Activated CD8-positive, alpha-beta memory T cell treated with anti-CD3 and anti-CD28 coated beads, Interleukin-2, amount 50 U/mL, for 24 hours (primary cell): ENCODE results near the gene KAZALD1.

Experiments
- DNase-seq: peaks from one replicate; pipeline ENCODE4 v3.0.0-alpha.2; 2020; ENCODE audit errors: extremely low read depth

The KAZALD1 gene

DNA sequence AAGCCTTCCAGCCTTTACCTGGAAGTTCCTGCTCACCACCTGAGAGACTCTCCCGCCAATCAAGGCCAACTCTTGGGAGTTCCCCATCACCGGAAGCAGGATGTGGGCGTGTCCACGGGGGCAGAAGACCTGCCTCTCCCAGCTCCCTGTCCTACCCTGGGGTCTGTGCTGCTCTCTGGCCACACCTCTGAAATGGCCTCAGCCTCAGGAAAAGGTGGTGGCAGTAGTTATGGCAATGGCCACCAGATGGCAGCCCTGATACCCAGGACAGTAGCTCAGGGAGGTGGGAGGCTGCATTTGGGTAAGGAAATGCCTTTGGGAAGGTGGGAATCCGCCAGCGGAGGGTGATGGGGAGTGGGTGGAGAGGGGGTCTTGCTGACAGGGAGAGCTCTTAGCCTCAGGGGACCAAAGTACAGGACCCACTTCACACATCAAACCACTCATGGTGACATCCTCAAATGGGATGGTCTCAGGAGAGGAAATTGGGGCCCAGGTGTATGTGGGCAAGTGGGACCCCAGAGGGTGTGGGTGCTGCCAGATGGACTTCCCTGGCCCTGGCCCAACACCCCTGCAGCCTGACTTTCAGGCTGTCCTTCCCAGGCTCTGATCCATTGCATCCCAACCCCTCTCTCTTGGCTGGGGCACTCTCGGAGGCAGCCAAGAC lies 33.9 kb downstream of the KAZALD1 start:
- DNase-seq = peak; percentile 29

DNA sequence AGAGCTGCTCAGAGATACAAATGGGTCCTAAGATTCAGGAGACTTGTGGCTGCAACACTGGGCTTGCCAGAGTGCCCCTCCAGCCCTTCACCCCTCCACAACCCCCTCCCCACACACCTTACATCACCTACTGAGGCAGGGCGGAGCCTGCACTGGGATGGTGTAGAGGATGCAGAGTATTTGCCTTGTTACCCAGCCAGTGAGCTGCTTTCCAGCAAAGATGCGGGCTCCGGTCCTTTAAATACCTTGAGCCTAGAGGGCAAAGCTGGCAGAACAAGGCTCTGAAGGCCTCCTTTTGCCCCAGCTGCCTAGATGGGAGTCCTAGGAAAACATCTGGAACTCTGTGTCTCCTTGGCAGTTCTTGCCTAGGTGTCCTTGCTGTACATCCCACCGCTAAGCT lies 34.6 kb downstream of the KAZALD1 start:
- no peak for DNase-seq

DNA sequence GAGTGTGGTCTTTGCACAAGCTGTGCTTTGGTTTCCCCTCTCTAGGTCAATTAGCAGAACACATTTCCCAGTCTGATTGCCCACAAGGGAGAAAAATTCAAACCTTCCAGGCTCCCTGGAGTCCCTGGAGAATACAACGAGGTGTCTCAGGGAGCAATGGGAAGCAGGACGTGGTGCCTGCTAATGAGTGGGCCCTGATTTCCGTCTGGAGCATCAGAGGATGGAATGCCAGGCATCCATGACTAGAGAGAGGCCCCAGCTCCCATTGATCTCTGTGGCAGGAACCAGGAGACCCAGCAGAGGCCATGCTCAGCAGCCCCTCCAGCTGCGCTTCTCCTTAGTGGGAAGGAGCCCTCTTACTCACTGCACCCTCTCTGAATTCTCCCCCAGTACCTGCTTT lies 36.1 kb downstream of the KAZALD1 start:
- DNase-seq = no peak

DNA sequence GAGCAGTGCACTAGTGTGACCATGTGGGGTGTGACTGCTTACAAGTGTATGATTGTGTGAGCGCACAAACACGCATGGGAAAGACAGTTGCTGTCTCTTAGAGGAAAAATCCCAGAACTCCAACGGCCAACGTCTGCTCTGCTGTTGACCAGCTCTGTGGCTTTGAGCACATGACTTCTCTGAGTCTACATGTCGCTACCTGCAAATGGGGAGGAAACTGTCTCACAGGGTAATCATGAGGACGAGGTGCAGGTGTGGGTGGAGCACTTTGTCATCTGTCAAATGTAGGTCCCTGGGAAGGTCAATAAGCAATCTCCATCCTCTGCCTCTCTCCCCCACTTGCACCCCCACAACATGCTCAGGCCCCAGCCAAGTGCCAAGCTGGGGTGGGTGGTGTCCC lies 38.1 kb downstream of the KAZALD1 start:
- no peak for DNase-seq

GRCh38 chr10:101101372-101101881 lies 39.6 kb downstream of the KAZALD1 start:
- DNase-seq = no peak

DNA sequence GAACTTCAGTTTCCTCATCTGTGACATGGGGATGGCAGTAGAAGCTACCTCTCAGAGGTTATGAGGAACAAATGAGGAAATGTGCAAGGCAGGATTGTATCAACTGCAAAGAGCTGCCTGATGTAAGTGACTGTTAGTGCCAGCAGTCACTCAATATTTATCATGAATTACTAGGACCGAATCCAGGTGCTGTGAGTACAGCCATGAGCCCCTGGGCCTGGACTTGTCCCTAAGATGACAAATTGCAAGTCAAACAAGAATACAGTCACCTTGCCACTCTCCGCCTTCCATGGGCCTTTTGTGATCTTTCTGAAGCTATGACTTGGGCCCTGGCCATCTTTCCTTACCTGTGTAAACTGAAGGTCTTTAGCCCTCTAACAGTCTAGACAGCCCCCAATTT lies 41.6 kb downstream of the KAZALD1 start:
- no peak for DNase-seq

GRCh38 chr10:101106351-101106750 lies 44.6 kb downstream of the KAZALD1 start:
- DNase-seq = no peak

- no peak for DNase-seq
These were observed 46.0 kb downstream of the KAZALD1 start for GRCh38 chr10:101107771-101108170.

- DNase-seq = no peak
These were observed 49.2 kb downstream of the KAZALD1 start for GRCh38 chr10:101110856-101111523.

DNA sequence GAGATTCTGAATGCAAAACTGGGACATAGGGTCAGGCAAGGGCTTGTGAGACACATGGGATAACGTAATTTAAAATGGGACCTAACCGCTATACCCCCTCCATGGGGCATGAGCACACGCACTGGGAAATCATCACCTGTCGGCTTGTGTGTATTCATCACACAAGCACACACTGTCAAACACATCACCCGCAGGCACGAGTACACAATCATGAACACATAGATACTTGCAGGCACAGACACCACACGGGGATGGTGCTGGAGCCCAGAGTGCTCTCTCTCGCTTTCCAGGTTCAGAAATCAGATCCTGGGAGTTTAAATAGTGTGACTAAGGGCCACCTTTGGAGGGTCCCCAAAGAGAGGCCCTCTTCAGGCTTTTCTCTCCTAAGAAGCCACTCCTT lies 49.8 kb downstream of the KAZALD1 start:
- DNase-seq = no peak

DNA sequence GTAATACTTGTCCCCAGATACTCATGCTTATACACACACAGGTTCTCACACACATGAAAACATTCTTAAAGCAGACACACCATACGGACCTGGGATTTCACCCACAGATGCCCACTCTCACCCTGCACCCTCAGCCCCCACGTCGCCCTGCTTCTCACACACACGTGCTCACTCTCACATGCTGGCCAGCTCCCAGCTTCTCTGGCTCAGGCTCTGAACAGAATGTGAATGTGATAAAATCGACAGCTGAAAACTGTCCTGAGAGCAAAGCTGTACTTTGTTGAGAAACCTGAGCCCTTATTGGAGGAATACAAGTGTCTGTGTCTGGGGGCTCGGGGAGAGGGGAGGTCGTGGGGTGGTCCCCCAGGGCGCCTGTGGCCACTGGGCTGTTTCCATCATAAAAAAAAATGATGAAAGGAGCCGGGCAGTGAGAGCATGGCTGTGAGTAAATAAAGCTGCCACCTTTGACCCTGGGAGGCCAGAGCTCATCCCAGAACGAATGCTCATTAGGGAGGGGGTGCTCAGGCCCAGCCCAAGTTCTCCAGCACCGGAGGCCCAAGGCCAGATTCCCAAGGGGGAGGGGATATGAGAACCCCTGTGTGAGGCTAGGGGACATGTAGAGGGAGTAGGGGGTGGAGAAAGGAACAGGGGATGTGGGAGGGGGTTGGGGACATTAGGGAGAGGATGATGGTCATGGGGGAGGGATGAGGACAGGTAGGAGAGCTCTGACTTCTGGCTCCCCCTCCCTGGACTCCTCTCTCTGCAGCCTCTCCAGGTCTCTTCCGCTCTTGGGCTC lies 51.2 kb downstream of the KAZALD1 start:
- DNase-seq = no peak

DNA sequence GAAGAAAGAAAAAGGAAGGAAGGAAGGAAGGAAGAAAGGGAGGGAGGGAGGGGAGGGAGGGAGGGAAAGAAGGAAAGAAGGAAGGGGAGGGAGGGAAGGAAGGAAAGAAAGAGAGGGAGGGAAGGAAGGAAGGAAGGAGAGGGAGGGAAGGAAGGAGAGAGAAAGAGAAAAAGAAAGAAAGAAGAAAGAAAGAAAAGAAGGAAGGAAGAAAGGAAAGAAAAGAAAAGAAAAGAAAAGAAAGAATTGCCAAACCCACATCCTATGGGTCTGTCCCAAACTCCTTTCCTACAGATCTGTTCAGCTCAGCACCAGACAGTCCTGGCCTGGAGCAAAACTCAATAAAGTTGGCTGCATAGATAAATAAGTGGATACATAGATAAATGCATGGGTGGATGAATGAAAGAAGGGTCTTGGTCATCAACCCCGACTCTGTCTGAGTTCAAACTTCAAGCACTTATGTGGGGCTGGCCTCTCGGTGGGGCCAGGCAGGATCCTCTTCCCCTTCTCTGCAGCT lies 52.2 kb downstream of the KAZALD1 start:
- no peak for DNase-seq

DNA sequence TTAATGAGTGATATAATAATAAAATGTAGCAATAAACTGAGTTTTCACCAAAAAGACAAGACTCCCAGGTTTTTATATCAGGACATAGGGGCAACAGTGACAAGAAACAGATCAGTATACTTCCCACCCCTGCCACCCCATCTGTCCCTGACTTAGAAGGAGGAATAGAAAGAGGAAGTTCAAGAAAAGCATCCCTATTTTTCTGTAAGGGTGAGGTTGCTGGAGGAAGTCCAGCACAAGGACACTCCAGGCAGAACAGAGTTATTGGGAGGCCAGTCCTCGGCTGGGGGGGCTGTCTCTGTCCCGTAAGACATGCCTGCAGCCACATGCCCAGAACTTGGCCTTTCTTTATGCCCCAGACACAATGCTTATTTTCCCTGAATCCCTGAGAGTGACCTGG lies 52.9 kb downstream of the KAZALD1 start:
- DNase-seq = no peak
